HG03342 (cell line): Measurements from ENCODE around the gene ZNF584.

Experiments
- ATAC-seq: cut with Tn5 transposase; IDR thresholded peaks from one replicate; pipeline ENCODE4 v1.9.1; 2021; ENCODE audit warnings: mild to moderate bottlenecking, moderate library complexity; ENCODE audit not compliant: unreplicated experiment

Gene ZNF584

GRCh38 chr19:58460039-58460438 lies 51.6 kb downstream of the ZNF584 start:
- no peak for ATAC-seq

- no peak for ATAC-seq
These were observed 57.8 kb downstream of the ZNF584 start for GRCh38 chr19:58466089-58466759.

GRCh38 chr19:58466760-58467589 lies 58.5 kb downstream of the ZNF584 start, which contains the start of gene ZNF324:
Gene ZNF324 (plus strand): TSS chr19:58467080. CDS start chr19:58469186, 2,106 bp downstream.
- ATAC-seq: peak; percentile 89
